ENCODE measurements around the gene SWAP70.

GRCh38 chr11:9663699-9664275, at the start of gene SWAP70:
- TF ChIP-seq POLR2A (IDR thresholded peaks at IDR 0.05; ENCODE audit: control extremely low read depth in 1 of 2, low read depth in 2 of 2, low read length in 2 of 2): peak in 1 of 2 experiments; percentile 63; a peak in 2 of 3 replicates
- TF ChIP-seq POLR2AphosphoS5 (IDR thresholded peaks at IDR 0.05; ENCODE audit: low read depth, low read length): peak; percentile 90
- no peak for TF ChIP-seq ATF3 (IDR thresholded peaks at IDR 0.05; ENCODE audit: insufficient read depth, low read depth, low read length)
- peak in 2 of 3 experiments; percentile 25 to 32; a peak in 2 of 4 replicates for TF ChIP-seq CTCF (IDR thresholded peaks at IDR 0.05; ENCODE audit: control extremely low read depth in 1 of 3, insufficient read depth in 1 of 3, low read depth in 1 of 3, low read length in 3 of 3)
- TF ChIP-seq EZH2 (IDR thresholded peaks at IDR 0.05; ENCODE audit: low read depth, low read length, severe bottlenecking): no peak
- TF ChIP-seq MAX (IDR thresholded peaks at IDR 0.05): no peak
